Measurements from ENCODE around the gene IGF2R. TPM values are rescaled to one million over a fixed set of nuclear protein-coding genes. Genes with fewer than 3 reads are reported as not detected.
A peak's percentile ranks its signal among the peaks of the same experiment; 100 is the strongest.

IGF2R gene
- total RNA-seq, 1 donor from 2014 or later: 73.4 TPM

- intact Hi-C loops (cut with DNase I): loop anchor here (10.0 kb wide), 1 partner anchor 52 kb away; no protein-coding TSS in a partner anchor
Observed at GRCh38 chr6:160036331-160036695, 67.4 kb downstream of the IGF2R start.

GRCh38 chr6:160036790-160037206 is 67.9 kb downstream of the IGF2R start:
- peaks cover 0 to 41% of the 10 kb centered on the region in 2 donors for H3K36me3 ChIP-seq

More at GRCh38 chr6:160036331-160036695, 67.4 kb downstream of the IGF2R start:
- Histone ChIP-seq H3K9me3 (no peaks in the 10 kb centered on the region), H3K27me3 (no peaks in the 10 kb centered on the region), H3K4me3 (peak overlapping the region in 1 of 2 donors; percentile 21), H3K27ac (peak overlapping the region; percentile 84), H3K36me3 (peaks cover 0 to 42% of the 10 kb centered on the region in 2 donors), H3K4me1 (peaks cover 37% of the 10 kb centered on the region)
- peak in 1 of 2 donors; percentile 86 for DNase-seq (ENCODE audit: extremely low spot score in 2 of 2)
- no peak for TF ChIP-seq CTCF (IDR thresholded peaks at IDR 0.05)
- no peak for TF ChIP-seq POLR2A (IDR thresholded peaks at IDR 0.05)
- TF ChIP-seq POLR2AphosphoS5 (IDR thresholded peaks at IDR 0.05; ENCODE audit: insufficient read depth in 1 of 2, low read depth in 1 of 2): no peak

DNA sequence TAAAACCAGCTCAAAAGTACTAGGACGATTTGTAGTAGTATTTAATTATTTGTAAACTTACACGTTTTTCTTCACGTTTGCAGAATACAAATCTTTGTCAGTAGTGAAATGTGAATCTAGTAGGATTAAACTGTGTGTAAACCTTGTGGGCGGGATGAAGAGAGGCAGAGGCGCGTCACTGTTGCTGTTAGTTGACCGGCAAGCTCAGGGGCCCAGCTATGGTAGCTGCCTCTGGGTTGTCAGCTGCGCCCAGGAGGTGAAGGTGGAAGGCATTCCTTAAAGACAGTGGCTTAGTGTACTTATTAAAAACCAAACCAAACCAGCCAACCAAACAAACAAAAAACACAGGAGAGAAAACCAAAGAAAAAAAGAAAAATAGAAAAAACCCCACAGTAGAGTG is 69.6 kb downstream of the IGF2R start:
- no peak overlapping the region for H3K4me3 ChIP-seq
- no peaks in the 10 kb centered on the region for H3K27me3 ChIP-seq
- no peaks in the 10 kb centered on the region for H3K9me3 ChIP-seq
- peaks cover 0 to 47% of the 10 kb centered on the region in 2 donors for H3K36me3 ChIP-seq
- intact Hi-C loops (cut with DNase I): loop anchor here (10.0 kb wide), 1 partner anchor 54 kb away; no protein-coding TSS in a partner anchor
- peak overlapping the region; percentile 16 for H3K27ac ChIP-seq
- H3K4me1 ChIP-seq: peaks cover 45% of the 10 kb centered on the region
- TF ChIP-seq POLR2A (IDR thresholded peaks at IDR 0.05): no peak
- peak in 1 of 2 donors; percentile 56 for DNase-seq (ENCODE audit: extremely low spot score in 2 of 2)

More at GRCh38 chr6:160036790-160037206, 67.9 kb downstream of the IGF2R start:
- Histone ChIP-seq H3K4me1 (peaks cover 32% of the 10 kb centered on the region), H3K27ac (peak overlapping the region; percentile 84), H3K27me3 (no peaks in the 10 kb centered on the region), H3K4me3 (no peak overlapping the region), H3K9me3 (no peaks in the 10 kb centered on the region)
- intact Hi-C loops (cut with DNase I): loop anchor here (10.0 kb wide), 1 partner anchor 52 kb away; no protein-coding TSS in a partner anchor
- TF ChIP-seq CTCF (IDR thresholded peaks at IDR 0.05): no peak
- peak in 1 of 2 donors; percentile 78 for TF ChIP-seq POLR2AphosphoS5 (IDR thresholded peaks at IDR 0.05; ENCODE audit: insufficient read depth in 1 of 2, low read depth in 1 of 2)
- peak in 1 of 2 donors; percentile 83 for DNase-seq (ENCODE audit: extremely low spot score in 2 of 2)

GRCh38 chr6:160039441-160039840 is 70.6 kb downstream of the IGF2R start:
- Histone ChIP-seq H3K9me3 (no peaks in the 10 kb centered on the region), H3K27ac (no peak overlapping the region), H3K27me3 (no peaks in the 10 kb centered on the region), H3K4me3 (no peak overlapping the region), H3K36me3 (peaks cover 0 to 48% of the 10 kb centered on the region in 2 donors), H3K4me1 (peaks cover 54% of the 10 kb centered on the region)
- peak in 1 of 2 donors; percentile 27 for DNase-seq (ENCODE audit: extremely low spot score in 2 of 2)
- intact Hi-C loops (cut with DNase I): loop anchor here (10.0 kb wide), 1 partner anchor 55 kb away; no protein-coding TSS in a partner anchor
- no peak for TF ChIP-seq POLR2AphosphoS5 (IDR thresholded peaks at IDR 0.05; ENCODE audit: insufficient read depth in 1 of 2, low read depth in 1 of 2)
- no peak for TF ChIP-seq CTCF (IDR thresholded peaks at IDR 0.05)
- no peak for TF ChIP-seq POLR2A (IDR thresholded peaks at IDR 0.05)

- DNase-seq (ENCODE audit: extremely low spot score in 2 of 2): peak in 1 of 2 donors; percentile 80
- H3K4me1 ChIP-seq: peaks cover 60% of the 10 kb centered on the region
- H3K9me3 ChIP-seq: no peaks in the 10 kb centered on the region
- H3K27me3 ChIP-seq: no peaks in the 10 kb centered on the region
- H3K36me3 ChIP-seq: peaks cover 0 to 48% of the 10 kb centered on the region in 2 donors
- intact Hi-C loops (cut with DNase I): no loop called here
- TF ChIP-seq CTCF (IDR thresholded peaks at IDR 0.05): no peak
- H3K27ac ChIP-seq: no peak overlapping the region
- no peak overlapping the region for H3K4me3 ChIP-seq
Observed at GRCh38 chr6:160040055-160040454, 71.2 kb downstream of the IGF2R start.

Data from vagina (tissue), 2 donors.